ENCODE data around the gene ZBTB40. TPM values are rescaled to one million over a fixed set of nuclear protein-coding genes. Genes with fewer than 3 reads are reported as not detected.

The ZBTB40 gene, protein sequence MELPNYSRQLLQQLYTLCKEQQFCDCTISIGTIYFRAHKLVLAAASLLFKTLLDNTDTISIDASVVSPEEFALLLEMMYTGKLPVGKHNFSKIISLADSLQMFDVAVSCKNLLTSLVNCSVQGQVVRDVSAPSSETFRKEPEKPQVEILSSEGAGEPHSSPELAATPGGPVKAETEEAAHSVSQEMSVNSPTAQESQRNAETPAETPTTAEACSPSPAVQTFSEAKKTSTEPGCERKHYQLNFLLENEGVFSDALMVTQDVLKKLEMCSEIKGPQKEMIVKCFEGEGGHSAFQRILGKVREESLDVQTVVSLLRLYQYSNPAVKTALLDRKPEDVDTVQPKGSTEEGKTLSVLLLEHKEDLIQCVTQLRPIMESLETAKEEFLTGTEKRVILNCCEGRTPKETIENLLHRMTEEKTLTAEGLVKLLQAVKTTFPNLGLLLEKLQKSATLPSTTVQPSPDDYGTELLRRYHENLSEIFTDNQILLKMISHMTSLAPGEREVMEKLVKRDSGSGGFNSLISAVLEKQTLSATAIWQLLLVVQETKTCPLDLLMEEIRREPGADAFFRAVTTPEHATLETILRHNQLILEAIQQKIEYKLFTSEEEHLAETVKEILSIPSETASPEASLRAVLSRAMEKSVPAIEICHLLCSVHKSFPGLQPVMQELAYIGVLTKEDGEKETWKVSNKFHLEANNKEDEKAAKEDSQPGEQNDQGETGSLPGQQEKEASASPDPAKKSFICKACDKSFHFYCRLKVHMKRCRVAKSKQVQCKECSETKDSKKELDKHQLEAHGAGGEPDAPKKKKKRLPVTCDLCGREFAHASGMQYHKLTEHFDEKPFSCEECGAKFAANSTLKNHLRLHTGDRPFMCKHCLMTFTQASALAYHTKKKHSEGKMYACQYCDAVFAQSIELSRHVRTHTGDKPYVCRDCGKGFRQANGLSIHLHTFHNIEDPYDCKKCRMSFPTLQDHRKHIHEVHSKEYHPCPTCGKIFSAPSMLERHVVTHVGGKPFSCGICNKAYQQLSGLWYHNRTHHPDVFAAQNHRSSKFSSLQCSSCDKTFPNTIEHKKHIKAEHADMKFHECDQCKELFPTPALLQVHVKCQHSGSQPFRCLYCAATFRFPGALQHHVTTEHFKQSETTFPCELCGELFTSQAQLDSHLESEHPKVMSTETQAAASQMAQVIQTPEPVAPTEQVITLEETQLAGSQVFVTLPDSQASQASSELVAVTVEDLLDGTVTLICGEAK
- 7.4 and 9.9 TPM in 2 replicates for total RNA-seq

DNA sequence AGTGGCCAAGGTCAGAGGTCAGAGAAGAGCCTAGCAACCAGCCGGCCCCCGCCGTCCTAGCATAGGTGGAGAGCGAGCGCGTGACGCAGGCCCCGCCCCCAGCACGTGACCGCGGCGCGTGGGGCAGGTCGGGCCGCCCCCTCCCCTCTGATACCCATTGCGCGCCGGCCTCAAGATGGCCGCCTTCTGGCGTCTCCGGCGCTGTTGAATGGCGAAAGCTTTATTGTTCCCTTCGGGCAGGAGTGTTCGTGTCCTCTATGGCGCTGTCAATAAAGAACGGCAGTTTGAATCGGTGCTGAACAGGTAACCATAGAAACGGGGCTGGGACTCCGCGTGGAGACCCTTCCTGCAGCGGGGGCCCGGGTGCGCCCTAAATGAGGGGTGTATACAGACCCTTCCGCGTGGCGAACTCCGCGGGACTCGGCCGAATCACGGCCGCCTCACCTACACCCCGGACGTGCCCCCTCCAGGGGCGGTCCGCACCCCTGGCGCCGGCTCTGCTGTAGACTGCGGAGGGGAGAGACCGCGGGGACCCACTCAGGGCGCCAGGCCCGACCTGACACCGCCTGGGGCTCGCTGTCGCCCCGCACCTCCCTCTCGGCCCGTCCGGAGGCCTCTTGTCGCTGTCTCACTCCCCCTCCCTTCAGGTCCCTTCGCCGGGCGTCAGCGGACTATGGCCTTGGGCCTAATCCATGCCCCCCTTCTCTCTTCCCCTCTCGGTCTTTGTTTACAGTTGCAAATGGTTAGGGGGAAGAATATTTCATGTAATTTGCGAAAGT, at the start of gene ZBTB40:
Gene ZBTB40 (plus strand): TSS at position 150 of the 779 bp plus-strand sequence. CDS start 38,098 bp downstream, outside the sequence.
- TF ChIP-seq, protein P1, sequence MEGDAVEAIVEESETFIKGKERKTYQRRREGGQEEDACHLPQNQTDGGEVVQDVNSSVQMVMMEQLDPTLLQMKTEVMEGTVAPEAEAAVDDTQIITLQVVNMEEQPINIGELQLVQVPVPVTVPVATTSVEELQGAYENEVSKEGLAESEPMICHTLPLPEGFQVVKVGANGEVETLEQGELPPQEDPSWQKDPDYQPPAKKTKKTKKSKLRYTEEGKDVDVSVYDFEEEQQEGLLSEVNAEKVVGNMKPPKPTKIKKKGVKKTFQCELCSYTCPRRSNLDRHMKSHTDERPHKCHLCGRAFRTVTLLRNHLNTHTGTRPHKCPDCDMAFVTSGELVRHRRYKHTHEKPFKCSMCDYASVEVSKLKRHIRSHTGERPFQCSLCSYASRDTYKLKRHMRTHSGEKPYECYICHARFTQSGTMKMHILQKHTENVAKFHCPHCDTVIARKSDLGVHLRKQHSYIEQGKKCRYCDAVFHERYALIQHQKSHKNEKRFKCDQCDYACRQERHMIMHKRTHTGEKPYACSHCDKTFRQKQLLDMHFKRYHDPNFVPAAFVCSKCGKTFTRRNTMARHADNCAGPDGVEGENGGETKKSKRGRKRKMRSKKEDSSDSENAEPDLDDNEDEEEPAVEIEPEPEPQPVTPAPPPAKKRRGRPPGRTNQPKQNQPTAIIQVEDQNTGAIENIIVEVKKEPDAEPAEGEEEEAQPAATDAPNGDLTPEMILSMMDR (IDR thresholded peaks at IDR 0.05; ENCODE audit: insufficient read depth, low read length, severe bottlenecking) = no peak
- Histone ChIP-seq H3K27me3 (ENCODE audit: control insufficient read depth, insufficient read depth, low read length) (no peaks in the 10 kb centered on the region), H3K36me3 (ENCODE audit: control insufficient read depth, insufficient read depth, low read length) (no peaks in the 10 kb centered on the region), H3K4me3 (ENCODE audit: low read depth, low read length) (peak within 1 kb of the TSS; percentile 86)
- peak; percentile 82 for DNase-seq (ENCODE audit: low read depth)
- FAIRE-seq = no peak

DNA sequence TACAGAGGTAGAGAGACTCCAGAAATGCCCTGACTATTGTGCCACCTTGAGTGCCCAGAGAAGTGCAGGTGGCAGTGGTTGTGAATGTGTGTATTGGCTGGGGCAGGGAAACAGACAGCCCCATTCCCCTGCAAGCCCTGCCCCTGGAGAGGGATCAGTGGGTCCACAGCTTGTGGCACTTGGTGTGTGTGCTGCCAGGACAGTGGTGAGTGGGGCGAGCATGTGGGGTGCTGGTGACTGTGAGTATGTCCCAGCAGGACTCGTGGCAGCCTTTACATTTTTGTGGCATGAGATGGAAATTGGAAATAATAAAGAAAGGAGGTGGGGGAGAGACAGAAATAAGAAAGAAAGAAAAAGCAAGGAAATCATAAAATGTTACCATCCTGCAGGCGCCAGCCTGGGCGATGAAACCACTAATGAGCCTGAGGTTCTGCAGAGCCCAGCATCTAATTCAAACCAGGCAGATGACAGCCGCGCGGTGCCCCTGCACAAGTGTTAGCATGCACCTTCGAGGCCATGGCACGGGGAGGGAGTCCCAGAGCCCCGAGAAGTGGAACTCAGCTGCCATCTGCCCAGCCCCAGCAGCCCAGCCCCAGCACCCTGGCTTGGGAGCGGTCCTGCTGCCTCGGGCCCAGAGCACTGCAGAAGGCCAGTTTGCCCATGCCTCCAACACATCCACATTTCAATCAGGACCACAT, 49.1 kb upstream of the ZBTB40 start:
- no peak for FAIRE-seq
- TF ChIP-seq, protein P1 (IDR thresholded peaks at IDR 0.05; ENCODE audit: insufficient read depth, low read length, severe bottlenecking) = no peak
- Histone ChIP-seq H3K36me3 (ENCODE audit: control insufficient read depth, insufficient read depth, low read length) (no peaks in the 10 kb centered on the region), H3K27me3 (ENCODE audit: control insufficient read depth, insufficient read depth, low read length) (peaks cover 25% of the 10 kb centered on the region), H3K4me3 (ENCODE audit: low read depth, low read length) (no peak overlapping the region)
- no peak for DNase-seq (ENCODE audit: low read depth)

DNA sequence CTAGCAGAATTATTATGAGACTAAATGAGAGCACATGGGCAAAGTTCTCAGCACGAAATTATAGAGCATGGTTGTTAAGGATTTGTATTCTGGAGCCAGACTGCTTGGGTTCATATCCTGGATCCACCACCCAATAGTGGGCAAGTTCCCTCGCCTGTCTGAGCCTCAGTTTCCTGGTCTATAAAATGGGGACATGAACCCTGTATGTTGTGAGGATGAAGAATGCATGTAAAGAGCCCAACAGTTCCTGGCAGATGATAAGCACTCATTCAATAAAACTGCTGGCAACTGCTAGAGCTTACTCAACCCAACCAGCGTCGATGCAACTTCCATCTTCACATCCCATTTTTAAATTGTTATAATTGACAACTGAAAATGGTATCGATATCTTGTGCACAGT, 47.2 kb upstream of the ZBTB40 start:
- no peak for FAIRE-seq
- TF ChIP-seq, protein P1 (IDR thresholded peaks at IDR 0.05; ENCODE audit: insufficient read depth, low read length, severe bottlenecking) = no peak
- H3K4me3 ChIP-seq (ENCODE audit: low read depth, low read length) = no peak overlapping the region
- H3K36me3 ChIP-seq (ENCODE audit: control insufficient read depth, insufficient read depth, low read length) = no peaks in the 10 kb centered on the region
- H3K27me3 ChIP-seq (ENCODE audit: control insufficient read depth, insufficient read depth, low read length) = peaks cover 17% of the 10 kb centered on the region
- DNase-seq (ENCODE audit: low read depth) = no peak

DNA sequence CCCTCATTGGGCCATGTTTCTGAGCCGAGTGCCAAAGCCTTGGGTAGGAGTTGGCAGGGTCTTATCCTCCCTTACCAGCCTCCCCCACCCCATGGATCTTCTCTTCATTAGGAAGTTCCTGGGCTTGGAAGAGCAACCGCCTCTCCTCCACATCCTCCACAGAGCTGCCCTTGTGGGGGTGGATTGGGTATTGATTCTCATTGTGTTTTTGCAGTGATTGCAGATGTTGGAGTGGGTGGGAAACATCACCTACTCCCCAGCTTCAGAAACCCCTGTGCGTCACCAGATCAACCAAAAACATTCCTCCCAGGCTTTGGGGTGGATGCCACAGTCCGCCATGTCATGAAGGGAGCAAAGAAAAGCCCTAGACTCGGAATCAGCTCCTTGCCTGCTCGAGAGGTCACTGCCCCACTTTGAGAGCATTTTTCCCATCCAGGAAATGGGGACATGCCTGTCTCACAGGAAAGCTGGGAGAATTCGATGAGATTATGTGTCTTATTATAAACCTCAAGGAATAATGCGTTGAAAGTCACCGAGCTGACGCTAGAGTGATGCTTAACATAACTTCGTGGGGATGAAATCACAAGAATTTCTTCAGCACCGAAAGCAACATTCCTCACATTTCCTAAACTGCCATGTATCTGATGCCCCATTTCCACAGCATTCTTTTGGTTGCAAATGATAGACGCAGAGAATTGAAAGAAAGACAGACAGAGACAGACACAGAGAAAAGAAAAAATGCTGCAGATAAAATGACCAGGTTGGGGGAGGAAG, 44.7 kb upstream of the ZBTB40 start:
- DNase-seq (ENCODE audit: low read depth) (no peak), FAIRE-seq (no peak)
- Histone ChIP-seq H3K36me3 (ENCODE audit: control insufficient read depth, insufficient read depth, low read length) (no peaks in the 10 kb centered on the region), H3K27me3 (ENCODE audit: control insufficient read depth, insufficient read depth, low read length) (peaks cover 5% of the 10 kb centered on the region), H3K4me3 (ENCODE audit: low read depth, low read length) (no peak overlapping the region)
- TF ChIP-seq, protein P1 (IDR thresholded peaks at IDR 0.05; ENCODE audit: insufficient read depth, low read length, severe bottlenecking) = no peak

All from bronchial epithelial cell (primary cell).